ENCODE data around the gene LTB4R2.
A peak's percentile ranks its signal among the peaks of the same experiment; 100 is the strongest.

LTB4R2 gene

DNA sequence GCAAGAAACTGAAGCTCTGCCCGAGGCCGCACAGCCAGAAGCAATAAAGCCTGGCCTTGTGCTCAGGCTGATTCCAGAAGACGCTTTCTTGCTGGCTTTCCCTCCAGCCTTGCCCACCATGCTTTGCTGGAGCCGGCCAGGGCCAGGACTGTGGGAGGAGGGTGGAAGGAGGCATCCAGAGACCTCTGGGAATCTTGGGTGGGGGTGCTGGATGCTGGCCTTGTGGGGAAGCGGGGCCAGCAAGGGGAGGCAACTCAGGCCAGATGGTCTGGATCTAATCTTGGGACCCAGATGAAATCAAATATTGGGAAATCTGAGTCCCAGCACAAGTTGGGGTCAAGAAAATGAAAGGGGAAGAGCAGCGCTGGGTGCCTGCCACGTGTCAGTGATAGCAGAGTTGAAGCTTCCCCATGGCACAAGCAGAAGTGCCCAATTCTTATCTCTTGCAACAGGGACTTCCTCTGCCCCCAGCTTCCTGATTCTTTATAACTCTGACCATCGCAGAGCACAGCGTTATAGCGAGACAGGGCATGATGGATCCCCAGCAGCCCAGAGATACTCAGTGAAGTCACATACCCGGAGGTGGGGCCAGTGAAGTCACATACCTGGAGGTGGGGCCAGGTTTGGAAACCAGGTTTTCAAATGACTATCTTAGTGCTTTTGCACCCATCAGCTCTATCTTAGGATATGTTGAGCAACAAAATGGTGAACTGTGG, 32.2 kb upstream of the LTB4R2 start:
- DNase-seq = no peak

DNA sequence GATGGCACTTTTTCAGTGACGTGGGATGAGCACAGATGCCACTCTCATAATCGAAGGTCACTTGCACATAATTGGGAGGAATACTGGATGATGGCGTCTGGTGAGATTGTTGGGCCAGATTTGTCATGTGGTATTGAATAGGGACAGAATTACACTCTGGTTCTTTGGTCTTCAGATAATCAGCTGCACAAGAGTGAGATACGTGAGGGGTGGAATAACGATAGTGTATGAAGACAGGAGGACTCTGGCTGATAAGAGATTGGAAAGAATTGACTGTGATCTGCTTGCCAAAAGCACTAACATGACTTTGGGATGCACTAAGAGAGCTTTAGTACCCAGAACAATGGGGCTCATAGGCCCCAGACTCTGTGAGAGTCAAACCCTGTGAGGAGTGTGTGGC, 31.5 kb upstream of the LTB4R2 start:
- no peak for DNase-seq

GRCh38 chr14:24279301-24280186, 30.4 kb upstream of the LTB4R2 start:
- DNase-seq = peak in 1 of 3 experiments; percentile 21

DNA sequence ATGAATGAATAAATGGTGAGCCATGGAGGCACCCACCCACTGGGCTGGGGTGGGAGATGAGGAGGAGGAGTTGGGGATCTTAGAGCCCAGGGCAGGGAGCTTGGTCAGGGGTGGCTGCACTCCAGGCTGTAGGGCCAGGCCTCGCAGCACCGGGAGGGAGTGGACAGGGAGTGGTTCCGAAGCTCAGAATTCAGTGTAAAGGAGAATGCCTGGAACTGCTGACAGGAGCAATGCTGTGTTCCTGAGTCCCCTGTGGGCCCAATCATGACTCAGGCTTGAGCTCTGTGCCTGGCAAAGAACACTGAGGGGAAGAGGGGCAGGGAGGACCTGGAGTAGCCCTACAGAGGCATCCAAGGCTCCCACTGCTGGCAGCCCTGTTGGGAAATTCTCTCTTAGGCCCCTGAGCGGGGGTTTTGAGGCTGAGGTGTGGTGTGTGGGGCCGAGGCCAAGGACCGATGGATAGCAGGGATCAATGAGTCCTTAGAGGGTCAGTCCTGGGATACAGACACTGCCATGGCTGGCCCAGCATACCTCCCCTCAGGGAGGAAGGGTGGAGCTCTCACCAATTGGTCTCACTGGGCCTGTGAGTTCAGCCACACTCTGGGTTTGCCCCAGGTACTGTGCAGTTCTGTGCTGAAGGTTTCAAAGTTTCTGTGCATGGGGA, 29.0 kb upstream of the LTB4R2 start:
- no peak for DNase-seq

GRCh38 chr14:24281636-24282035, 28.3 kb upstream of the LTB4R2 start:
- DNase-seq = no peak

- no peak for DNase-seq
These were observed 27.2 kb upstream of the LTB4R2 start for GRCh38 chr14:24282736-24283135.

- DNase-seq = no peak
These were observed 26.0 kb upstream of the LTB4R2 start for GRCh38 chr14:24283796-24284460.

DNA sequence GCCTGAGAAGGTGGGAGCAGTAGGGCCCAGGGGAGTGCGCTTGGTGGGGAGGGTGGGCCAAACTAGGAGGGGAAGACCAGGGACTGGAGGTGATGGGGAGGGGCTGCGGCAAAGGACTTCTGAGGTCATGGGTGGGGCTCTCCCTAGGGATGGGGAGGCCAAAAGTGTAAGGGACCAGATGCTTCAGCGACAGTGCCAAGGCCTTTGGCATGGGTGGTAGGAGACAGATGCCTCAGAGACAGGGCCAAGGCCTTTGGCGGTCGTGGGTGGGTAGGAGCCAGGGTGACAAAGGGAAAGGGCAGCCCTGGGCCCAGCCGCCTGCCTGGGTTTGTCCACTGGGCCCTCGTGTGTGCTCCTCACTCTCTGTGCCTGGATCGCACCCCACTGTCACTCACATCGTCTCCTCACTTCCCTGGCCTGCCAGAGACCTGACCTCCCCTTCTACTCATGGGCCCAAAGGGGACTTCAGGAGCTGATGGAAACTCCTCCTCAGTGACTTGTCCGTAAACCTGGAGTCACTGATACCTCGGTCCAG, 25.4 kb upstream of the LTB4R2 start:
- no peak for DNase-seq

DNA sequence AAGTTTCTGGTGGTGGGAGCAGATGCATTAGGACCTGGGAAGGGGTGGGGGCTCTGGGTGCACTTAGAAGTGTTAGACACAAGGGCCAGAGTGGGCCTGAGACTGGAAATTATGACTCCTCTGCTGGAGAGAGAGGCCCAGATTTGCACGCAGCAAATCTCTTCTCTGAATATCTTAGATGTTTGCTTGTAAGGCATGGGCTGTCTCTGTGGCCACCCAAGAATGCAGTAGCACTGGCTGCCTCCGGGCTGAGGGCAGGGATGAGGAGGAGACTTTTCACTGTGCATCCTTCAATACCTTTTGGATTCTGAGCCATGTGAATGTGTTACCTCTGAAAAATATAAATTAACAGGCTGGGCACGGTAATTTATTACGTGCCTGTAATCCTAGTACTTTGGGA, 24.6 kb upstream of the LTB4R2 start:
- DNase-seq = no peak

DNA sequence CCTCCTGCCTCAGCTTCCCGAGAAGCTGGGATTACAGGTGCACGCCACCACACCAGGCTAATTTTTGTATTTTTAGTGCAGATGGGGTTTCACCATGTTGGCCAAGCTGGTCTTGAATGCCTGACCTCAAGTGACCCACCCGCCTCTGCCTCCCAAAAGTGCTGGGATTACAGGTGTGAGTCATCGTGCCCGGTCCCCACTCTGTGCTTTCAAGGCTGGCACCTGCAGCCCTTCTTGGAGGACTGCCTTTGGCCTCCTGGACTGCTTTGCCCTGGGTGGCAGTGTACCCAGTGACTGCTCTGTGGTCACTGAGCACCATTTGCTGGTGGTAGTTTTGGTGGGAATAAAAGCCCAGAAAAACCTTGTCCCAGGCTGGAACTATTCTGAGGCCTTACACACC, 22.9 kb upstream of the LTB4R2 start:
- no peak for DNase-seq

GRCh38 chr14:24289649-24290280, 20.2 kb upstream of the LTB4R2 start:
- no peak for DNase-seq

DNA sequence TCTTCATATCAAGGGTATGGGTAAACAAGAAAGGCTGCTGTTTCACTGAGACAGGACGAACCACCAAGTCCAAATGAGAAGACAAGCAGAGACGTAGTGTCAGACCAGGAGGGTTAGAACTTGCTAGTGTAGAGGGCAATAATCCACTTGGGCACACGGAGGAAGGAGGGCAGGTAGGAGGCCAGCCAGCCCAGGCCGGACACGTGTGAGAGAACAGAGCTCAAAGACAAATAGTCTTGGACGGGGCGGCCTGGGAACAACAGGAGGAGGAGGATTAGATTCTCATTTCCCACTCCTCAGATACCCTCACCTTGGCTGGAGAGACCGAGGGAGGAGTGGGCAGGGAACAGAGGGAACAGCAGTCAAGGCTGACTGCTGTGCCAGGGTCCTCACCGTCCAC, 19.2 kb upstream of the LTB4R2 start:
- no peak for DNase-seq

DNA sequence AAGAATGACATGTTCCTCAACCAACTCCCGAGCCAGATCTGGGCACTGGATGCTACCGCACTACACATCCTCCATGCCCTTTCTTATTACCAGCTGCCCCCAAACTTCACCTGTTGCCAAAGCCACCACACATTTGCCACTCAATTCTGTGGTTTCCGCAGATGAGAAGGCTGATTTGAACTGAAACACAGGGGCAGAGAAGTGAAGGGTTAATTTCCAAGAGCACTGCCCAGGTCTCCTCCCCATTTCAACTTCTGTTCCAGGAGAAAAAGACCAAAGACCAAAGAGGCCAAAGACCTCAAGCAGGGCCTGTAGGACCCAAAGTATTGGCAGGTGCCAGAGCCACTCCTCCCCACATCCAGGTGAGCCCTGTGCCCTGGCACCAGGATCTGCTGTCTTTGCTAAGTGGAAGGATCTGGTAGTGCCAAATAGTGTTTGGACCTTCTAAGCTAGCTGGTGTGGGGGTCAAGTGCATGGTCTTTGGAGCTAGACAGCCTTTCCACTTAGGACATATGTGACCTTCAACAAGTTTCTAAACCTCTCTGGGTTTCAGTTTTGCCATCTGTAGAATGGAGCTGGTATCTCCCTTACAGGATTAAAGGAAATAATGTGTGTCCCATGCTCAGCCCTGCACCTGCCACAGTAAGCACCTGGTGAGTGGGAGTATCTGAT, 18.4 kb upstream of the LTB4R2 start:
- no peak for DNase-seq

DNA sequence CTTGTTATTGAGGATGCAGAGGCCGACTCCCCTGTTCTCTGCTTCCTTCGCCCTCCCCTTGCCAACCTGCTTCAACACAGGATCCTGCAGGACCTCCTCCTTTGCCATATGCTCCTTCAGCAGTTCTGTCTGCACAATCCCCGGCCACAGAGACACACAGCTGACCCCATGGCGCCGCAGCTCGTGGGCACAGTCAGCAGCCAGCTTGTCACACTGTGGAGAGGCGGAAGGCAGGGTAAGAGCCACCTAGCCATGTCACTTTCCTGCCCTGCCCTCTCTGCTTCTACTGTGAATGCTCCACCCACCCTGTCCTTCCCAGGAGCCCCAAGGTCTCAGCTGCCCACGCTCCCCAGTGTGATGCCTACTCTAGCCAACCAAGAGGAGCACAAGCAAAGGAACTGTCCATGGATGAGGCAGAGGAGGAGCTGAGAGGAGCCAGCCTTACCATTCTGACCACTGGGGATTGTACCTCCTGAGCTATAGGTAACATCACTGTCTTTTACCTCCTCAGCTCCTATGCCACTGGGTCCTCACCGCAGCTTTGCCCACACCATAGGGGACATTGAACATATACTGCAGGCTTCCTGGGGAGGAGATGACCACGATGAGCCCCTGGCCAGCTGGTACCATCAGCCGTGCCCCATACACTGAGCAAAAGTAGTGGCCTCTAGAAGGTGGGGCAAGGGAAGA, 17.7 kb upstream of the LTB4R2 start:
- DNase-seq = no peak

DNA sequence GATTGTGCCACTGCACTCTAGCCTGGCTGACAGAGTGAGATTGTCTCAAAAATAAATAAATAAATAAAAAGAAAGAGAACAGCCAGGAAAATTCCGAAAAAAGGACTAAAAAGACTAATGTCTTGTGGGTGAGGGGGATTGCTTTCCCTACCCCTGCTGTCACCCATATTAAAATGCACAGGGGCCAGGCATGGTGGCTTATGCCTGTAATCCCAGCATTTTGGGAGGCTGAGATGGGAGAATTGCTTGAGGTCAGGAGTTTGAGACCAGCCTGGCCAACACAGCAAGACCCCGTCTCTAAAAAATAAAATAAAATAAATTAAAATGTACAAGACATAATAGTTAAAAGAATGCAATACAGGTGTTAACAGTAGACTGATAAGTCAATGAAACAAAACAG, 16.4 kb upstream of the LTB4R2 start:
- no peak for DNase-seq

DNA sequence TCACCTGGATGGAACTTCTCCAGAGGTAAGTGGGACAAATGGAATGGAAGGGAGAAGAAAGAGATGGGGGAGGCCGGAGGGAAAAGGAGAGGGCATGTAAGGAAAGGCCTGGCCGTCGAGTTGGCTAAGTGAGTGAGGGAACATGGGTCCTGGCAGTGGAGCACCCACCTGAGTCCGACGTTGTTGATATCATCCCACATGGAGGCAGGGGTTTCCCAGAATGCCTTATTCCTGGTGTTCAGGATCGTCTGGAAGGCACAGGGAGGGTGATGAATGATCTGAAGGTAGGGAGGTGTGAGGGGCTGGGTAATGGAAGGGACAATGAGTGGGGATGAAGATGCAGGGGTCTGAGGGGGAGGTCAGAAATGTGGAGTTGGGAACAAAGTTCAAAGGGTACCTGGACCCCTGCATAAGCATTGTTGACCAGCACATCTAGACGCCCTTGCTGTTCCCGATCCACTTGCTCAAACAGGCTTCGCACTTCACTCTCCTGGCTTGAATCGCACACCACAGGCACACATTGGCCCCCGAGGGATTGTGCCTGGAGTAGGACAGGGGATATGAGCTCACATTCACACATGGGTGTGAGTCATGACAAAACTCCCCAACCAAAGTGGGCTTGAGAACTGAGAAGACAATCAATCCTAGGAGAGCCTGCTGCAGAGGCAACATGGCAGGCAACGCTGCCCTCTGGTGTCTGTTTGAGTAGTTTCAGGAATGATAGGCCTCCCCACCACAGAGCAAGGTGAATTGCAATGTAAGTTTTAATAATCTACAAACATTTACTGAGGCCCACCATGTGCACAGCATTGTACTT, 13.4 kb upstream of the LTB4R2 start:
- DNase-seq = peak; percentile 53 to 76 (median 54)

DNA sequence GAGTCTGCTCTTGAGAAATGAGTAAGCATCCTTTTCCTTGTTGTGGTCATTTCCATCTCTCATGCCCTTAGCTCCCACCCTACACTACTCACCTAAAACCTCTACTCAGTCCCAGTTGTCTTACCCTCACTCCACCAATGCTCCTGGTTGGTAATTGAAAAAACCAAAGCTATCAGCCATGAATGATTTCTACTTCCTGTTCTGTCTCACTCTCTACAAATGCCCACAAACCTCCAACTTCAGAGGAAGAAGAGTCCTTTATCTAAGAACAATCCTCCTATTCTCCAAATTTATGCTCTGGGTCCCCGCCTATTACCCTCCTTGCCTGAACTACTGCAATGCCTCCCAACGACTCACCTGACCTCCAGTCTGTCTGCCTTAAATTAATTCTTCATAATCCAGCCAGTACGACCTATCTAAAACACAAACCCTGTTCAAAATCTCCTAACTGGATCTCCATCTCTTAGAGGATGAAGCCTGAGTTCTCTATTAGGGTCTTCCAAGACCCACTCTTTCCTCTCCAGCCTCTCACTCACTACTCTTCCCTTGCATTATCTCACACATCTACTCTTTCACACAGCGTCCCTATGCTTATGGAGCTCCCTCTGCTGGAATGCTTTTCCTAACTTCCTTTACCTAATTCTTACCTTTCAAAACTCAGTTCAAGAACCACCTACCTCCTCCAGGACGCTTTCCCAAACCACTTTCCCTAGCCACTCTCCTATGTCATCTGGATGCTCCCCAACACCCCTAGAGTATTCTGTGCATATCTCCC, 12.6 kb upstream of the LTB4R2 start:
- DNase-seq = peak in 2 of 3 experiments; percentile 12 to 51

- DNase-seq = peak in 1 of 3 experiments; percentile 45
These were observed 11.1 kb upstream of the LTB4R2 start for GRCh38 chr14:24298892-24299254.

All from NCI-H1417 (cell line).